ENCODE measurements around the gene SIRT7. TPM values are rescaled to one million over a fixed set of nuclear protein-coding genes. Genes with fewer than 3 reads are reported as not detected.

The SIRT7 gene
- total and polyA plus RNA-seq, 2 donors from 2014 or later, result 17.4 to 25.2 TPM

- intact Hi-C loops (cut with DNase I), result no loop called here
- FAIRE-seq (no peak), DNase-seq (no peak)
- H3K27me3 ChIP-seq (ENCODE audit: control insufficient read depth, insufficient read depth, low read length), result no peaks in the 10 kb centered on the region
- no peak overlapping the region for H3K4me3 ChIP-seq (ENCODE audit: low read length in 3 of 3)
- H3K4me1 ChIP-seq (ENCODE audit: control insufficient read depth in 2 of 3, insufficient read depth in 2 of 3, low read depth in 1 of 3, low read length in 3 of 3), result peaks cover 0 to 3% (median 0%) of the 10 kb centered on the region in 3 donors
- H3K27ac ChIP-seq (ENCODE audit: low read depth in 2 of 2, low read length in 2 of 2), result no peak overlapping the region
- no peaks in the 10 kb centered on the region for H3K9me3 ChIP-seq (ENCODE audit: control insufficient read depth in 2 of 3, insufficient read depth in 1 of 3, low read length in 3 of 3)
- no peak overlapping the region for H3K9ac ChIP-seq (ENCODE audit: low read length in 3 of 3)
- peaks cover 3 to 29% (median 3%) of the 10 kb centered on the region in 3 donors for H3K36me3 ChIP-seq (ENCODE audit: control insufficient read depth in 2 of 3, insufficient read depth in 3 of 3, low read length in 3 of 3)
- TF ChIP-seq CTCF (IDR thresholded peaks at IDR 0.05; ENCODE audit: borderline replicate concordance, extremely low read depth, insufficient read depth), result no peak
These were observed 19.7 kb downstream of the SIRT7 start for GRCh38 chr17:81898029-81898866.

- H3K9ac ChIP-seq (ENCODE audit: low read length in 3 of 3), result no peak overlapping the region
- H3K9me3 ChIP-seq (ENCODE audit: control insufficient read depth in 2 of 3, insufficient read depth in 1 of 3, low read length in 3 of 3), result no peaks in the 10 kb centered on the region
- H3K36me3 ChIP-seq (ENCODE audit: control insufficient read depth in 2 of 3, insufficient read depth in 3 of 3, low read length in 3 of 3), result peaks cover 3 to 28% (median 3%) of the 10 kb centered on the region in 3 donors
- no peak for TF ChIP-seq CTCF (IDR thresholded peaks at IDR 0.05; ENCODE audit: borderline replicate concordance, extremely low read depth, insufficient read depth)
- DNase-seq (no peak), FAIRE-seq (no peak)
- H3K4me3 ChIP-seq (ENCODE audit: low read length in 3 of 3), result no peak overlapping the region
- peaks cover 0 to 3% (median 1%) of the 10 kb centered on the region in 3 donors for H3K4me1 ChIP-seq (ENCODE audit: control insufficient read depth in 2 of 3, insufficient read depth in 2 of 3, low read depth in 1 of 3, low read length in 3 of 3)
- H3K27ac ChIP-seq (ENCODE audit: low read depth in 2 of 2, low read length in 2 of 2), result no peak overlapping the region
- intact Hi-C loops (cut with DNase I), result no loop called here
- H3K27me3 ChIP-seq (ENCODE audit: control insufficient read depth, insufficient read depth, low read length), result no peaks in the 10 kb centered on the region
These were observed 22.6 kb downstream of the SIRT7 start for GRCh38 chr17:81895400-81895799.

- TF ChIP-seq CTCF (IDR thresholded peaks at IDR 0.05; ENCODE audit: borderline replicate concordance, extremely low read depth, insufficient read depth), result no peak
- intact Hi-C loops (cut with DNase I), result no loop called here
- peaks cover 0 to 5% (median 5%) of the 10 kb centered on the region in 3 donors for H3K4me1 ChIP-seq (ENCODE audit: control insufficient read depth in 2 of 3, insufficient read depth in 2 of 3, low read depth in 1 of 3, low read length in 3 of 3)
- FAIRE-seq (no peak), DNase-seq (no peak)
- H3K9me3 ChIP-seq (ENCODE audit: control insufficient read depth in 2 of 3, insufficient read depth in 1 of 3, low read length in 3 of 3), result no peaks in the 10 kb centered on the region
- no peak overlapping the region for H3K9ac ChIP-seq (ENCODE audit: low read length in 3 of 3)
- no peak overlapping the region for H3K27ac ChIP-seq (ENCODE audit: low read depth in 2 of 2, low read length in 2 of 2)
- H3K36me3 ChIP-seq (ENCODE audit: control insufficient read depth in 2 of 3, insufficient read depth in 3 of 3, low read length in 3 of 3), result peaks cover 0 to 26% (median 16%) of the 10 kb centered on the region in 3 donors
- H3K4me3 ChIP-seq (ENCODE audit: low read length in 3 of 3), result no peak overlapping the region
- no peaks in the 10 kb centered on the region for H3K27me3 ChIP-seq (ENCODE audit: control insufficient read depth, insufficient read depth, low read length)
These were observed 26.7 kb downstream of the SIRT7 start for GRCh38 chr17:81891303-81891552.

All from kidney (tissue), 14 donors.